ENCODE results near the gene EML2.
"Not testable (repeated sequence)": the region's sequence is repeated elsewhere in the genome, so short reads cannot be mapped to it uniquely, and the experiment has no call there.

EML2 gene

GRCh38 chr19:45637890-45638667 is 1.1 kb downstream of the EML2 start:
- H3K9me3 ChIP-seq = no peaks in the 10 kb centered on the region
- DNase-seq = no peak
- H3K36me3 ChIP-seq = no peaks in the 10 kb centered on the region
- no peak for TF ChIP-seq CTCF (IDR thresholded peaks at IDR 0.05; ENCODE audit: low read depth, low read length)
- H3K4me1 ChIP-seq = no peaks in the 10 kb centered on the region
- H3K27me3 ChIP-seq = no peaks in the 10 kb centered on the region
- no peak overlapping the region for H3K4me3 ChIP-seq (ENCODE audit: low read depth, low read length)

GRCh38 chr19:45636902-45637301 is 2.3 kb downstream of the EML2 start:
- Histone ChIP-seq H3K27me3 (no peaks in the 10 kb centered on the region), H3K4me3 (ENCODE audit: low read depth, low read length) (no peak overlapping the region), H3K4me1 (no peaks in the 10 kb centered on the region), H3K36me3 (no peaks in the 10 kb centered on the region), H3K9me3 (no peaks in the 10 kb centered on the region)
- no peak for DNase-seq
- no peak for TF ChIP-seq CTCF (IDR thresholded peaks at IDR 0.05; ENCODE audit: low read depth, low read length)

GRCh38 chr19:45636275-45636674 is 2.9 kb downstream of the EML2 start:
- Histone ChIP-seq H3K27me3 (no peaks in the 10 kb centered on the region), H3K4me1 (no peaks in the 10 kb centered on the region), H3K36me3 (no peaks in the 10 kb centered on the region), H3K4me3 (ENCODE audit: low read depth, low read length) (no peak overlapping the region), H3K9me3 (no peaks in the 10 kb centered on the region)
- no peak for TF ChIP-seq CTCF (IDR thresholded peaks at IDR 0.05; ENCODE audit: low read depth, low read length)
- no peak for DNase-seq

GRCh38 chr19:45632468-45633196 is 6.6 kb downstream of the EML2 start:
- Histone ChIP-seq H3K27me3 (no peaks in the 10 kb centered on the region), H3K9me3 (no peaks in the 10 kb centered on the region), H3K4me3 (ENCODE audit: low read depth, low read length) (no peak overlapping the region), H3K36me3 (no peaks in the 10 kb centered on the region), H3K4me1 (no peaks in the 10 kb centered on the region)
- DNase-seq = peak; percentile 87
- no peak for TF ChIP-seq CTCF (IDR thresholded peaks at IDR 0.05; ENCODE audit: low read depth, low read length)

- no peaks in the 10 kb centered on the region for H3K9me3 ChIP-seq
- H3K27me3 ChIP-seq = no peaks in the 10 kb centered on the region
- no peak for DNase-seq
- TF ChIP-seq CTCF (IDR thresholded peaks at IDR 0.05; ENCODE audit: low read depth, low read length) = no peak
- H3K4me1 ChIP-seq = no peaks in the 10 kb centered on the region
- H3K4me3 ChIP-seq (ENCODE audit: low read depth, low read length) = no peak overlapping the region
- H3K36me3 ChIP-seq = no peaks in the 10 kb centered on the region
Measured at GRCh38 chr19:45630463-45630862, 8.7 kb downstream of the EML2 start.

GRCh38 chr19:45629704-45630103 is 9.5 kb downstream of the EML2 start:
- no peak for TF ChIP-seq CTCF (IDR thresholded peaks at IDR 0.05; ENCODE audit: low read depth, low read length)
- no peak for DNase-seq
- H3K27me3 ChIP-seq = no peaks in the 10 kb centered on the region
- no peaks in the 10 kb centered on the region for H3K36me3 ChIP-seq
- no peaks in the 10 kb centered on the region for H3K4me1 ChIP-seq
- no peaks in the 10 kb centered on the region for H3K9me3 ChIP-seq
- H3K4me3 ChIP-seq (ENCODE audit: low read depth, low read length) = no peak overlapping the region

GRCh38 chr19:45628219-45628618 is 11.0 kb downstream of the EML2 start:
- H3K9me3 ChIP-seq; H3K4me1 ChIP-seq; H3K36me3 ChIP-seq; H3K27me3 ChIP-seq; H3K4me3 ChIP-seq (ENCODE audit: low read depth, low read length); DNase-seq: not testable (repeated sequence)
